ENCODE results near the gene ATXN10.
A peak's percentile ranks its signal among the peaks of the same experiment; 100 is the strongest.

The ATXN10 gene

GRCh38 chr22:45781459-45781858, 109.8 kb downstream of the ATXN10 start:
- no peak for TF ChIP-seq CTCF (IDR thresholded peaks at IDR 0.05; ENCODE audit: control extremely low read depth, extremely low read depth, low read depth, missing control alignments)
- no peak for DNase-seq (ENCODE audit: extremely low spot score)
- CTCF ChIA-PET = interaction anchor here (1.0 to 1.4 kb wide), 3 partner anchors 12 to 50 kb away, joined by 3 to 4 read pairs (median 4); no protein-coding TSS in a partner anchor
- POLR2A ChIA-PET = no interaction called here

DNA sequence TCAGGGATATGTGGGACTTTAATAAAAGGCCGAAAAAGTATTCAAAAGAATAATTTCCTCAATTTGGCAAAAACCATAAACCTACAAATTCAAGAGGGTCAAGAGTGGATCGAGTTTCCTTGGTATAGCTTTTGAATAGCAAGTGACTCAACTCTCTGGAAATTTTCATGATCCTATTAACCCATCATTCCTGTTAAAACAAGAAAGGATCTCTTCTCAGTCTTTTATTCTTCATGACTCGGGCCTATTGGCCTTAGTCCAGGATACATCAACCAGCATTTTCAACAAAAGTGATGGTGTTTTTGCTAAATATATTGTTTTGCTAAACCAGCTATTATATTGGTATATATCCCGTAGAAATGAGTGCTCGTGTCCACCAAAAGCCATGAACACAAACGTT, 110.3 kb downstream of the ATXN10 start:
- no peak for TF ChIP-seq CTCF (IDR thresholded peaks at IDR 0.05; ENCODE audit: control extremely low read depth, extremely low read depth, low read depth, missing control alignments)
- ChIA-PET CTCF (interaction anchor here (1.0 kb wide), 1 partner anchor 50 kb away, joined by 3 read pairs; no protein-coding TSS in a partner anchor), POLR2A (no interaction called here)
- no peak for DNase-seq (ENCODE audit: extremely low spot score)

- TF ChIP-seq CTCF (IDR thresholded peaks at IDR 0.05; ENCODE audit: control extremely low read depth, extremely low read depth, low read depth, missing control alignments) = no peak
- no peak for DNase-seq (ENCODE audit: extremely low spot score)
- POLR2A ChIA-PET = no interaction called here
- CTCF ChIA-PET = interaction anchor here (1.4 to 2.5 kb wide), 2 partner anchors 13 to 35 kb away, joined by 3 to 13 read pairs; no protein-coding TSS in a partner anchor
These were observed 111.4 kb downstream of the ATXN10 start for GRCh38 chr22:45783021-45783420.

DNA sequence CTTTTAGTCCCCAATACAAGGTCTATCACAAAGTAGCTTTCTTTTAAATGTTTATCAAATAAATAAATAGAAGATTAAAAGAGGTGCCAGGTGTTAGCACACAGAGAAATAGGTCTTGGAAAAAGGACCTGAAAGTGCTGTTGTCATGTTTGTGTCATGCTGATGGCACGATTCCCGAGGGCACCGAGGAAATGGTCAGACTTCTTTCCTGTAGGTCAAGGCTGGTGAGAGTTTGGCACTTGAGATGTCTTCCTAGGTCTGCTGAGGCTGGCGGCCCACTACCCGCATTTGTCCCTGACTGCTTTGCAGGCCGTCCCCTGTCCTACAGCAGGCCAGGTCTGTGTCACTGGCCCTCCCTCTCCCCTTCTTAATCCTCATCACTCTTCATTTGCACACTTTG, 112.1 kb downstream of the ATXN10 start:
- no peak for TF ChIP-seq CTCF (IDR thresholded peaks at IDR 0.05; ENCODE audit: control extremely low read depth, extremely low read depth, low read depth, missing control alignments)
- no peak for DNase-seq (ENCODE audit: extremely low spot score)
- POLR2A ChIA-PET = no interaction called here
- CTCF ChIA-PET = interaction anchor here (1.3 to 2.5 kb wide), 4 partner anchors 13 to 34 kb away, joined by 3 to 13 read pairs (median 4); no protein-coding TSS in a partner anchor

DNA sequence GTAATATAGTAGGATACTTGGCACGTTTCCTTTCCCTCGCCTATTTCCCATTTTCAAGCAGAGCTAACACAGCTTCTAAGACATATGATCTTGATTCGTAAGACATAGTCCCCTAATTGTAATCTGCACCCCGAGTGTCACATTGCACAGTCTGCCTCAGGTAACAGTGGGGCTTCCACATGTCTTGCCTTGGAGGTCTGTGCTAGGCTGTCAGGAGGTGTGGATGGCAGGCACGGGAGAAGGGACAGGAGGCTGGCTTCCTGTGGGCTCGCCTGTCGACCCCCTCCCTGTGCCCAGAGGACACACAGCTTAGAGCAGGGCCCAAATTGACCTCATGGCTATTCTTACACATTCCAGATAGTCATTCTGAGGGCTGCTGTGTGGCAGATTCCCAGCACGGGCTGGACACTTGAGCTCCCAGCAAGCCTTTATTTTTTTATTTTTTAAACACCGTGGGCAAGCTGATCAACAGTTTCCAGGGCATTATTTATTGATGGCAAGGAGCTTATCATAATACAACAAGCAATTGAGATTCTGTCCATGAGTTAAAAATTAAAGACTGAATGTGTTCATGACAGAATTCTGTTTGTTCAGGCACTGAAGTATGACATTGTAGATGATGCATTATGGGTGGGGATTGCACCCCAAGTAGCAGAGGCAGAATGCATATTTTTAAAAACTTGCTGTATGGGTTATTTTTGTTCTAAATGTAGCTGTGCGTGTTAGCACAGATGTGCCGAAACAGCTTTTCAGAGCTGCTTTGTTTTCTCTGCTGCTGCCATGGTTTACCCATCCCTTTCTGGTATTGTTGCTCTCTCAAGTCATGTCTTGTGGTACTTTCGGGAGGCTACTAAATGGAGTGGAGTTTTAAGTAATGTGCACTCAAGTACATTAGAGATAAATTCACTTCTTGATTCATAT, 113.0 kb downstream of the ATXN10 start:
- no peak for TF ChIP-seq CTCF (IDR thresholded peaks at IDR 0.05; ENCODE audit: control extremely low read depth, extremely low read depth, low read depth, missing control alignments)
- peak; percentile 31 for DNase-seq (ENCODE audit: extremely low spot score)
- CTCF ChIA-PET = interaction anchor here (1.0 to 2.5 kb wide), 7 partner anchors 14 to 129 kb away, joined by 3 to 13 read pairs (median 3); no protein-coding TSS in a partner anchor
- POLR2A ChIA-PET = no interaction called here

- POLR2A ChIA-PET = no interaction called here
- CTCF ChIA-PET = interaction anchor here (0.6 to 2.5 kb wide), 8 partner anchors 8 to 130 kb away, joined by 3 to 13 read pairs (median 3); no protein-coding TSS in a partner anchor
These were observed 113.8 kb downstream of the ATXN10 start for GRCh38 chr22:45785458-45785857.

More at GRCh38 chr22:45785458-45785857, 113.8 kb downstream of the ATXN10 start:
- peak; percentile 35 for DNase-seq (ENCODE audit: extremely low spot score)
- no peak for TF ChIP-seq CTCF (IDR thresholded peaks at IDR 0.05; ENCODE audit: control extremely low read depth, extremely low read depth, low read depth, missing control alignments)

Data from GM10248 (cell line).